HG02981 (cell line): ENCODE measurements around the gene GATD1.

ENCODE experiments used
- ATAC-seq: cut with Tn5 transposase; IDR thresholded peaks from one replicate; pipeline ENCODE4 v1.9.1; 2021; ENCODE audit warnings: mild to moderate bottlenecking, moderate library complexity; ENCODE audit not compliant: unreplicated experiment

Gene GATD1

DNA sequence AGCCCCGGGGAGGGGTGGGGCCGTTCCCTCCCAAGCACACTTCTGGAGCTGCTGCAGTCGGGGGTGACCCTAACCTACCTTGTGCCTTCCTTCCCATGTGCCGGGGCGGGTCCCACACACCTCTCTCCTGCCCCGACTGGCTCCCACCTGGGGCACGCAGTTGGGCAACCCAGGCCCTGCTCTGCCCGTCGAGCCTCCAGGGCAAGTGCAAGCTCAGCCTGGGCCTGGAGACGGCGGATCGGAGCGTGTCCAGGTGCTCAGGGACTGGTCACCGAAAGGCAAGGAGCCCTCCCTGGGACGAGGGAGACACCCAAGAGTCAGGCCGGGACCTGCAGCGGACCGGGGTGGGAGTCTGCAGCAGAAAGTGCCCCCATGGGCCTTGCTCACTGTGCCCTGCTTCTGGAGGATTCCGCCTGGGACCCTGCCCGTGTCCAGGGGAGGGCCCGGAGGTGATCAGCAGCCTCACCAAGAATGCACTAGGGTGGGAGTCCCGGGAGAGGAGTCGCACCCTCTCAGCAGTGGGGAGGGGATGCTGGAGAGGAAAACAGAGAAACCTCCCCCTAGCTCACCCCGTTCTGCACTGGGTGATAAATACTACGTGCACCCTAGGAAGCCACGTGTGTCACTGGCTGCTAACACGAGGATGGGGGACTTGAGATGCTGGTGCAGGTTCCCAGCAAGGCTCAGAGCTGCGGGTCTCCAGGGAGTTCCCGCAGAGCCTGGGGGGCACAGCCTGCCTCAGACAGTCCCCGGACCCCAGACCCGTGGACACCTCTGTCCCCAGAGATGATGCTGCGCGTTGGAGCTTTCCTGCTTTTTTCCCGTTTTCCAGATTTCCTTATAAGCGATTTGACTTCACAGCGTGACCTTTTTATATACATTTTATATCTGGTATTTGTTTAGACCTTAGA lies 5.2 kb upstream of the GATD1 start:
- ATAC-seq, result no peak

DNA sequence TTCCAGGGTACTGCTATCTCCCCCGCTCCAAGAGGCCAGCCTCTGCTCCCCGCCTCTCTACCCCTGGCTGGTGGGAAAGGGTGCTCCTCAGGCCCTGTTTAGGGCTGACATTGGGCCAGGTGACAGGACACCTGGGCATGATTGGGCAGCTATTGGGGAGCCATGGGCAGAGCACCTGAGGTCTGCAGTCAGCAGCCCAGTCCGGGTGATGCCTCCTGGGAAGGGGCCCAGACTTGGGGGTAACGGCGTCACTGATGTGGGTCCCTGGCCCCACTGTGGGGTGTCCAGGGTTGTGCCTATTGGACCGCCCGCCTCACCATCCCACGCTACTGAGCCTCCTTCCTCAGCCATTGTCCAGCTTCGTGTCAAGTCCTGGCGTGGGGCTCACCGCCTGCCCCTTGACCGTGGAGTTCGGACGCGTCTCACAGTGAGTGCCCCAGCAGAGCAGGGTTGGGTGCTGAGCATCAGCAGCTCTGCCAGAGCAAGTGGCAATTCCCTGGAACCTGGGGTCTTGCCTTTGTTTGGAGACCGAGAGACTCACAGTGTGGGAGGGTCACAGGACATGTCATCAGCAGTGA lies 2.8 kb upstream of the GATD1 start:
- no peak for ATAC-seq

GRCh38 chr11:778976-779954 lies 2.0 kb upstream of the GATD1 start:
- ATAC-seq, result no peak

GRCh38 chr11:776561-777287 lies 563 bp downstream of the GATD1 start:
- peak; percentile 27 for ATAC-seq

- ATAC-seq, result no peak
Observed at GRCh38 chr11:776263-776560, 1.1 kb downstream of the GATD1 start.

- ATAC-seq, result no peak
Observed at GRCh38 chr11:774873-775592, 2.3 kb downstream of the GATD1 start.

DNA sequence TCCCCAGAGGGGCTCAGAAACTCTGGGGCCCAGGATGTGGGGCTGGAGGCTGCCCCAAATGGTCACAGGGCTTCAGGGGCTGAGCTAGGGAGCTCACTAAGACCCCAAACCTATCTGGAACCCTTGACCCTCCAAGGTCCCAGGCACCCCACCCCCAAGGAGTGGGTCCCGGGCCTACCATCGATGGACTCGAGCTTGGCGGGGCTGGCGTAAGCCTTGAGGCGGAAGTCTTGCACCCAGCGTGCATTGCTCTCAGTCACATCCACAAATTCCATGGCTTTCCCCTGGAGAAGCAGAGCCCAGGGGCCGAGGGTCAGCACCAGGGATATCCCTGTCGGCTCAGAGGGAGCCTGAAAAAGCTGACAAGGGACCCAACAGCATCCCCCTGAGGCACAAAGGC lies 3.5 kb downstream of the GATD1 start:
- ATAC-seq, result no peak

DNA sequence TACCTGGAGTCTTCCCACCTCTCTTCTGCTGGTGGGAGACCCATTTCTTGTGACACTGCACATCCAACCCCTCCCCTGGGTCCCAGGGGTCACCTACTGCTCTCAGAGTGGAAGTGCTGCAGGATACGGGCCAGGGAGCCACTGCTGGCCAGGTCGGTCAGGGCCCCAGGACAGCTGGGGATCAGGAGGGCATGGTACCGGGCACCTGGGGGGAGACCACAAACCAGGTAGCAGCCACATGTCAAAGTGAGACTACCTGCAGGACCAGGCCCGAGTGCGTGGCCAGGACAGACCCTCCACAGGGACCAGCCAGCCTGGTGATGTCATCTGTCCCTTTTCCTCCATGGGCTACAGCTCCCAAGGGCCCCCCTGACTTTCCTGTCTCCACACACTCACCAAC lies 3.9 kb downstream of the GATD1 start:
- ATAC-seq, result no peak

GRCh38 chr11:772429-773390 lies 4.6 kb downstream of the GATD1 start:
- no peak for ATAC-seq

DNA sequence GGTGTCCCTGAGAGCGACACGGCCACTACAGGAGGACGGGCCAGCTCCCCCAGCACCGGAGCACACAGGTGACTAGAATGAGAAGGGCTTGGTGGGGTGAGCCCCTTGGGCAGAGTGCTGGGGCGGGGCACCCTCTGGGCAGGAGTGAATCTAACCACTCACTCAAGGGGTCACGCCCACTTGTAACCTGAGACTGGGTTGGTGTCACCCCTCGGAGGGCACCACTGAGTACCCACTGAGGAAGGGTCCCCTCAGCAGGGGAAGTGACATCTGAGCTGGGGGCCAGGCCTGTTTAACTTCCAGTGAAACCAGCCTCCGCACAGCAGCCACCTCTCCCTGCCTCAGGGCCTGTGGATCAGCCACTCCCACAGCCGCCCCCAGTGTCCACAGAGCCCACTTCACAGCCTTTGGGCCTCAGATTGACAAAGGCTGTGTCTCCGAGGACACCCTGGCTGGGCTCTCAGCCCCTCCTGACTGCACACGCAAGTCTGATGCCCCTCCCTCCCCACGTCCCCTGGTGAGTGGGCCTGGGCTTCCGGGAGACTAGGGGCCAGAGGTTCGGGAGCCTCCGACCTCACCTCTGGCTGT lies 5.6 kb downstream of the GATD1 start:
- no peak for ATAC-seq

GRCh38 chr11:770642-771616 lies 6.4 kb downstream of the GATD1 start:
- ATAC-seq, result no peak

GRCh38 chr11:769887-770641 lies 7.2 kb downstream of the GATD1 start:
- no peak for ATAC-seq

DNA sequence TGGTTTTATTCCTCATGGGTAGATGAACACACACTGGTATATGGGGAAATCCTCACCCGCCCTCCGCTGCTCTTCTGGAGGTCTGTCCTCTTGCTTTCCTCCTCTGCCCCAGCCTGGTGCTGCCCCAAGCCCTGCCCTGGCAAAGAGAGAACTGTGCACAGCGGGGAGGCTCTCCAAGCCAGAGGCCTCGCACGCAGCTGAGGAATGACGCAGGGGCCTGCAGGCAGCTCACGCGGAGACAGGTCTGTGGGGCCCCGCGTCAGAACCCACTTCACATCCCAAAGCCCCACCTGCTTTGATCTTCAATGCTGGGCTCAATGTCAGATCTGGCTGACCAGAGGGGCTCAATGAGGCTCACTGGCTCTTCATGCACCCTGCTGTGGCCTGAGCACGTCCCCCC lies 10.0 kb downstream of the GATD1 start:
- no peak for ATAC-seq

GRCh38 chr11:766936-767210 lies 10.4 kb downstream of the GATD1 start:
- ATAC-seq, result no peak

GRCh38 chr11:766106-766935 lies 11.0 kb downstream of the GATD1 start:
- no peak for ATAC-seq

DNA sequence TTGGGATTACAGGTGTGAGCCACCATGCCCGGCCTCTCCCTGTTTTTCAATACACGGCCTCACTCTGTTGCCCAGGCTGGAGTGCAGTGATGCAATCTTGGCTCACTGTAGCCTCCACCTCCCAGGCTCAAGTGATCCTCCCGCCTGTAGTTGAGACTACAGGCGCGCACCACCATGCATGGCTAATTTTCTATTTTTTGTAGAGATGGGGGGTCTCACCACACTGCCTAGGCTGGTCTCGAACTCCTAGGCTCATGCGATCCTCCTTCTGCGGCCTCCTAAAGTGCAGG lies 11.5 kb downstream of the GATD1 start:
- ATAC-seq, result no peak
